ENCODE results near the gene FARP1. TPM values are rescaled to one million over a fixed set of nuclear protein-coding genes. Genes with fewer than 3 reads are reported as not detected.

The FARP1 gene
- total and polyA plus RNA-seq, 8 donors = 11.6 to 319 (median 70.3) TPM

DNA sequence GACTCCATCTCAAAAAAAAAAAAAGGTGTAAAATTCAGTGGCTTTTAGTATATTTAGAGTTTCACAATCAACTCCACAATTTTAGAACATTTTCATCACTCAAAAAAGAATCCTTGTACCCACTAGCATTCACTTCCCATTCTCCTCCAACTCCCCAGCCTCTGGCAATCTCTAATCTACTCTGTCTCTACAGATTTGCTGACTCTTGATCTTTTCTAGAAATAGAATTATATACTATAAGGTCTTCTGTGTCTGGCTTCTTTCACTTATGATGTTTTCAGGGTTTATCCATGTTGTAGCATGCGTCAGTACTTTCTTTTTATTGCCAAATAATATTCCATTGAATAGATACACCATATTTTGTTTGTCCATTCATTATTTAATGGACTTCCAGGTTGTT is 8.0 kb upstream of the FARP1 start:
- no peaks in the 10 kb centered on the region for H3K36me3 ChIP-seq
- intact Hi-C loops (cut with DNase I; ENCODE audit: low total_unique reads) = no loop called here
- WGBS, 5 donors = 93 to 97% (median 96%) methylated on average over 1 of the region's 1 CpG
- H3K27me3 ChIP-seq = no peaks in the 10 kb centered on the region
- DNase-seq = no peak
- TF ChIP-seq POLR2A (IDR thresholded peaks at IDR 0.05) (no peak), EP300 (IDR thresholded peaks at IDR 0.05) (no peak), POLR2AphosphoS5 (IDR thresholded peaks at IDR 0.05) (no peak), CTCF (IDR thresholded peaks at IDR 0.05) (no peak)
- no peak overlapping the region for H3K4me3 ChIP-seq
- H3K9me3 ChIP-seq = no peaks in the 10 kb centered on the region
- H3K27ac ChIP-seq = no peak overlapping the region
- no peaks in the 10 kb centered on the region for H3K4me1 ChIP-seq

GRCh38 chr13:98141091-98141490 is 1.8 kb upstream of the FARP1 start:
- no peaks in the 10 kb centered on the region for H3K36me3 ChIP-seq
- peaks cover 20 to 33% (median 27%) of the 10 kb centered on the region in 4 donors for H3K4me1 ChIP-seq
- H3K27ac ChIP-seq = no peak overlapping the region
- 90 to 95% (median 93%) methylated on average over 7 of the region's 7 CpGs for WGBS, 5 donors
- H3K9me3 ChIP-seq = no peaks in the 10 kb centered on the region
- intact Hi-C loops (cut with DNase I; ENCODE audit: low total_unique reads) = no loop called here
- no peak overlapping the region for H3K4me3 ChIP-seq
- TF ChIP-seq EP300 (IDR thresholded peaks at IDR 0.05) = no peak
- no peak for TF ChIP-seq POLR2A (IDR thresholded peaks at IDR 0.05)
- DNase-seq = no peak
- peaks cover 0 to 26% (median 0%) of the 10 kb centered on the region in 3 donors for H3K27me3 ChIP-seq

DNA sequence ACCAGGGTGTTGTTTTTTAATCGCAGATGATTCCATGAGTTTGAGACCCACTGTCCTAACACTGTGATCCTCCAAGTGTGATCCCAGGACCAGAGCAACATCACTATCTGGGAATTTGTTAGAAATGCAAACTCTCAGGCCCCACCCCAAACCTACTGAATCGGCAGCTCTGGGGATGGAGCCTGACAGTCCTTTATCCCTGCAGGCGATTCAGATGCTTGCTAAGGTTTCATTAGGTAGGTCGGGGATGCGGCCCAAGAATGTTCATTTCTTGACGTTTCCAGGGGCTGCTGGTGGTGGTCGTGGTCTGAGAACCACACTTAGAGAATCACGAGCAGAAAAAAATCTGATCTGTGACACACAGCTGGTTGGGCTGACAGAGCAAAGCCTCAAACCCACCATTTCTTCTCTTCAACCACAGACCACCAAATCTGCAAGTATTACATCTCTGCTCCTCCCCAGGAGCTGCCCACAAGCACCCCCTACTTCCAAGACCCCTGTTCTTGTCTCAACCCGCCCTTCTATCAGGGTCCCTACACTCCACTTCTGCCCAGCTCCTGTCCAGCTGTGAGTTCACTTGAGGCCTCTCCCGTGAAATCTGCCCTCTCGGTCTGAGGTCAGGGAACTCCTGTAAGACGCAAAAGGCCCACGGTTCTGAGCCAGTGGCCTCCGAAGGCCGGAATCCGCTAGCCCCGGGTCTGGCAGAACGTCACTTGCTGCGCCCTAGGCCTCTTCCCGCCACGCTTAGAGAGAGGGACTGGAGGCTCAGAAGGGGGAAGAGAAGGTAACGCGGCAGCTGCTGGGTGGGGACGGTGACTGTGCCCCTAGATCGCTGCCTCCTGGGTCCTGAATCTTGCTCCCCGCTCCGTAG is 1.1 kb upstream of the FARP1 start:
- 28 to 42% (median 31%) methylated on average over 27 of the region's 27 CpGs for WGBS, 5 donors
- TF ChIP-seq CTCF (IDR thresholded peaks at IDR 0.05) (no peak), EP300 (IDR thresholded peaks at IDR 0.05) (no peak)
- Histone ChIP-seq H3K36me3 (no peaks in the 10 kb centered on the region), H3K4me1 (peaks cover 26 to 40% (median 32%) of the 10 kb centered on the region in 4 donors), H3K9me3 (no peaks in the 10 kb centered on the region), H3K4me3 (peak overlapping the region; percentile 79 to 91 (median 85)), H3K27me3 (peaks cover 0 to 26% (median 0%) of the 10 kb centered on the region in 3 donors), H3K27ac (peak overlapping the region; percentile 64 to 96 (median 90))
- DNase-seq = peak; percentile 27 to 71
- intact Hi-C loops (cut with DNase I; ENCODE audit: low total_unique reads) = no loop called here

GRCh38 chr13:98143157-98143553 is 261 bp downstream of the FARP1 start:
- peaks cover 0 to 26% (median 0%) of the 10 kb centered on the region in 3 donors for H3K27me3 ChIP-seq
- no peak for DNase-seq
- no peaks in the 10 kb centered on the region for H3K9me3 ChIP-seq
- intact Hi-C loops (cut with DNase I; ENCODE audit: low total_unique reads) = no loop called here
- WGBS, 5 donors = 0 to 4% (median 1%) methylated on average over 9 to 60 of the region's 66 CpGs
- peak overlapping the region; percentile 79 to 96 (median 90) for H3K27ac ChIP-seq
- H3K4me1 ChIP-seq = peaks cover 26 to 49% (median 41%) of the 10 kb centered on the region in 4 donors
- TF ChIP-seq POLR2AphosphoS5 (IDR thresholded peaks at IDR 0.05) (no peak), POLR2A (IDR thresholded peaks at IDR 0.05) (no peak), CTCF (IDR thresholded peaks at IDR 0.05) (no peak), EP300 (IDR thresholded peaks at IDR 0.05) (no peak)
- peak overlapping the region; percentile 79 to 91 (median 85) for H3K4me3 ChIP-seq
- H3K36me3 ChIP-seq = no peaks in the 10 kb centered on the region

GRCh38 chr13:98143601-98144026 is 720 bp downstream of the FARP1 start:
- Histone ChIP-seq H3K27ac (peak overlapping the region; percentile 79 to 96 (median 90)), H3K36me3 (no peaks in the 10 kb centered on the region), H3K27me3 (peaks cover 0 to 26% (median 0%) of the 10 kb centered on the region in 3 donors), H3K9me3 (no peaks in the 10 kb centered on the region), H3K4me1 (peaks cover 26 to 49% (median 41%) of the 10 kb centered on the region in 4 donors), H3K4me3 (peak overlapping the region; percentile 79 to 91 (median 85))
- no peak for TF ChIP-seq EP300 (IDR thresholded peaks at IDR 0.05)
- no peak for TF ChIP-seq POLR2AphosphoS5 (IDR thresholded peaks at IDR 0.05)
- TF ChIP-seq CTCF (IDR thresholded peaks at IDR 0.05) = no peak
- 0 to 1% (median 0%) methylated on average over 40 to 60 of the region's 60 CpGs for WGBS, 5 donors
- intact Hi-C loops (cut with DNase I; ENCODE audit: low total_unique reads) = no loop called here
- DNase-seq = peak in 1 of 2 donors; percentile 70
